HCT116 (cell line): Measurements from ENCODE around the gene SRF. TPM values are rescaled to one million over a fixed set of nuclear protein-coding genes. Genes with fewer than 3 reads are reported as not detected.

Source experiments
- ATAC-seq: fragments of 200-7000 bp; cut with Tn5 transposase; 2 replicates; pipeline ENCODE4 v1.9.1; 2020; ENCODE audit warnings: mild to moderate bottlenecking, moderate library complexity
- BruUV-seq: library from RNA; stranded (reverse); fragments of 400-500 nt; replicated peaks from 2 replicates; lab custom pipeline; 2021; lab: Mats Ljungman, UMichigan
- CTCF ChIA-PET: fragments of 300-600 bp; sonication (Branson Sonifier 250); formaldehyde crosslinking; loops from one replicate; lab custom pipeline; 2021; ENCODE audit warnings: antibody characterized with exemption; lab: Charles Lee
- POLR2A ChIA-PET: fragments of 300-600, 350-600 bp; sonication (Branson Sonifier 250); formaldehyde crosslinking; loops from one replicate; lab custom pipeline; 2021; ENCODE audit warnings: antibody characterized with exemption; lab: Charles Lee
- RAD21 ChIA-PET, 2 experiments: fragments of 300-600 bp; sonication (Branson Sonifier 250); formaldehyde crosslinking; loops; one replicate each; lab custom pipeline; 2023; ENCODE audit warnings: low total read pairs in 2 of 2; ENCODE audit not compliant: uncharacterized antibody in 2 of 2, unreplicated experiment in 2 of 2, low non-redundant PET in 1 of 2; lab: Charles Lee
- DNase-seq: peaks from one replicate; pipeline ENCODE4 v3.0.0-alpha.2; 2010; ENCODE audit warnings: low read depth, low spot score
- H2AFZ ChIP-seq: fragments of 200-600 bp; shearing (Covaris generic), sonication (generic); 2 replicates; pipeline ENCODE4 v1.6.1; 2017; ENCODE audit warnings: low read depth, mixed run types, mixed read lengths, antibody characterized with exemption, low read length; ENCODE audit not compliant: poor library complexity, severe bottlenecking
- H3K27ac ChIP-seq: 2 replicates; pipeline ENCODE4 v1.5.1; 2012; ENCODE audit warnings: low read depth, low read length
- H3K27me3 ChIP-seq: fragments of 200-600 bp; sonication (generic); 2 replicates; pipeline ENCODE4 v1.6.1; 2016; ENCODE audit warnings: mixed run types, low read length, mixed read lengths; ENCODE audit not compliant: insufficient read depth
- H3K36me3 ChIP-seq, 2 experiments: fragments of 200-500 bp in 1 of 2; fragments of 200-600 bp in 1 of 2; sonication (Bioruptor generic) in 1 of 2; sonication (generic) in 1 of 2; 2 replicates each; pipeline versions ENCODE4 v1.5.1 to v1.6.1; 2014 to 2016; ENCODE audit warnings: low read length in 2 of 2, inconsistent platforms in 1 of 2, mixed read lengths in 1 of 2, mixed run types in 1 of 2; ENCODE audit not compliant: insufficient read depth in 2 of 2, control insufficient read depth in 1 of 2
- H3K4me1 ChIP-seq, 2 experiments: fragments of 200-600 bp in 1 of 2; sonication (generic) in 1 of 2; 2 replicates each; pipeline versions ENCODE4 v1.5.1 to v1.6.1; 2012 to 2017; ENCODE audit warnings: low read length in 2 of 2, inconsistent platforms in 1 of 2, mild to moderate bottlenecking in 1 of 2, mixed read lengths in 1 of 2, mixed run types in 1 of 2, moderate library complexity in 1 of 2; ENCODE audit not compliant: insufficient read depth in 2 of 2, control insufficient read depth in 1 of 2
- H3K4me2 ChIP-seq: fragments of 200-600 bp; sonication (generic); 2 replicates; pipeline ENCODE4 v1.6.1; 2017; ENCODE audit warnings: mixed run types, low read length, mixed read lengths
- H3K4me3 ChIP-seq, 2 experiments: fragments of 200-600 bp in 1 of 2; sonication (generic) in 1 of 2; replicated peaks in 1 of 2; 2 replicates each; pipeline ENCODE4 v1.5.1; 2011 to 2016; ENCODE audit warnings: low read length in 2 of 2, control low read depth in 1 of 2, low read depth in 1 of 2, mild to moderate bottlenecking in 1 of 2, mixed read lengths in 1 of 2, mixed run types in 1 of 2
- H3K79me2 ChIP-seq: fragments of 200-600 bp; sonication (generic); 2 replicates; pipeline ENCODE4 v1.6.1; 2017; ENCODE audit warnings: mild to moderate bottlenecking, mixed run types, low read length, moderate library complexity, mixed read lengths; ENCODE audit not compliant: insufficient read depth
- H3K9ac ChIP-seq: fragments of 200-600 bp; sonication (generic); 2 replicates; pipeline ENCODE4 v1.6.1; 2016; ENCODE audit warnings: low read length, mixed read lengths
- H3K9me2 ChIP-seq: fragments of 200-600 bp; sonication (generic), shearing (Covaris generic); 2 replicates; pipeline ENCODE4 v1.6.1; 2017; ENCODE audit warnings: mixed run types, mild to moderate bottlenecking, moderate library complexity; ENCODE audit not compliant: insufficient read depth
- H3K9me3 ChIP-seq, 2 experiments: fragments of 200-500 bp in 1 of 2; fragments of 200-600 bp in 1 of 2; sonication (Bioruptor generic) in 1 of 2; sonication (generic) in 1 of 2; 2 replicates each; pipeline ENCODE4 v1.6.1; 2014 to 2017; ENCODE audit warnings: low read length in 2 of 2, mixed read lengths in 2 of 2, inconsistent platforms in 1 of 2, low read depth in 1 of 2, mild to moderate bottlenecking in 1 of 2, mixed run types in 1 of 2, moderate library complexity in 1 of 2; ENCODE audit not compliant: control insufficient read depth in 1 of 2, insufficient read depth in 1 of 2
- H4K20me1 ChIP-seq: fragments of 200-600 bp; sonication (generic), shearing (Covaris generic); 2 replicates; pipeline ENCODE4 v1.6.1; 2017; ENCODE audit warnings: mixed run types, mild to moderate bottlenecking, moderate library complexity; ENCODE audit not compliant: insufficient read depth
- CBX3 ChIP-seq: IDR thresholded peaks from 2 replicates; pipeline ENCODE4 v1.6.1; 2012; ENCODE audit warnings: low read depth
- CEBPB ChIP-seq: IDR thresholded peaks from 2 replicates; pipeline ENCODE4 v1.6.1; 2012; ENCODE audit warnings: low read depth
- ELF1 ChIP-seq: IDR thresholded peaks from 2 replicates; pipeline ENCODE4 v1.6.1; 2012; ENCODE audit warnings: low read depth, borderline replicate concordance
- EZH2 ChIP-seq: fragments of 200-600 bp; sonication (generic); IDR thresholded peaks from 2 replicates; pipeline ENCODE4 v1.6.1; 2017; ENCODE audit warnings: antibody characterized with exemption, mixed run types
- EZH2phosphoT487 ChIP-seq: fragments of 200-600 bp; IDR thresholded peaks from 2 replicates; pipeline ENCODE4 v1.6.1; 2018; ENCODE audit warnings: antibody characterized with exemption, borderline replicate concordance
- FOSL1 ChIP-seq: IDR thresholded peaks from 2 replicates; pipeline ENCODE4 v1.6.1; 2012; ENCODE audit warnings: low read depth
- POLR2A ChIP-seq: IDR thresholded peaks from 2 replicates; pipeline ENCODE4 v1.7.0; 2011; ENCODE audit warnings: borderline replicate concordance; ENCODE audit not compliant: insufficient read depth, insufficient read length; ENCODE audit errors: extremely low read depth
- POLR2AphosphoS5 ChIP-seq: IDR thresholded peaks from 2 replicates; pipeline ENCODE4 v1.6.1; 2011; ENCODE audit warnings: mild to moderate bottlenecking, low read depth, low read length, moderate library complexity
- SIN3A ChIP-seq: IDR thresholded peaks from 2 replicates; pipeline ENCODE4 v1.6.1; 2012; ENCODE audit warnings: low read depth
- TCF7L2 ChIP-seq: IDR thresholded peaks from 2 replicates; pipeline ENCODE4 v1.7.0; 2011; ENCODE audit warnings: borderline replicate concordance, inconsistent platforms; ENCODE audit not compliant: insufficient read depth, insufficient read length; ENCODE audit errors: extremely low read depth
- ZFX ChIP-seq: fragments of 450-650 bp; IDR thresholded peaks from 2 replicates; pipeline ENCODE4 v1.6.1; 2017
- ZNF274 ChIP-seq: fragments of 200-500 bp; sonication (Bioruptor generic); IDR thresholded peaks from 2 replicates; pipeline ENCODE4 v1.6.1; 2014; ENCODE audit warnings: mild to moderate bottlenecking, low read depth, low read length, inconsistent platforms
- intact Hi-C: fragments of 100-400 bp; cut with micrococcal nuclease; formaldehyde crosslinking; loops from 2 replicates; pipeline ENCODE4 v1.10.0; 2022
- total RNA-seq: library from RNA; stranded (reverse); gene quantifications from one replicate; pipeline ENCODE4 v1.2.1, GENCODE V29; 2021; ENCODE audit not compliant: unreplicated experiment
- TF ChIP-seq, protein P1 (sequence below): IDR thresholded peaks from 2 replicates; pipeline ENCODE4 v1.6.1; 2012; ENCODE audit warnings: low read depth
- TF ChIP-seq, protein P2 (sequence below): IDR thresholded peaks from 2 replicates; pipeline ENCODE4 v1.6.1; 2011; ENCODE audit warnings: mild to moderate bottlenecking, low read length, moderate library complexity; ENCODE audit not compliant: insufficient replicate concordance; ENCODE audit errors: extremely low read depth
- TF ChIP-seq, protein P3 (sequence below): IDR thresholded peaks from 2 replicates; pipeline ENCODE4 v1.6.1; 2012

Gene SRF
- total RNA-seq, 1 experiment from 2014 or later, result 28.1 TPM

DNA sequence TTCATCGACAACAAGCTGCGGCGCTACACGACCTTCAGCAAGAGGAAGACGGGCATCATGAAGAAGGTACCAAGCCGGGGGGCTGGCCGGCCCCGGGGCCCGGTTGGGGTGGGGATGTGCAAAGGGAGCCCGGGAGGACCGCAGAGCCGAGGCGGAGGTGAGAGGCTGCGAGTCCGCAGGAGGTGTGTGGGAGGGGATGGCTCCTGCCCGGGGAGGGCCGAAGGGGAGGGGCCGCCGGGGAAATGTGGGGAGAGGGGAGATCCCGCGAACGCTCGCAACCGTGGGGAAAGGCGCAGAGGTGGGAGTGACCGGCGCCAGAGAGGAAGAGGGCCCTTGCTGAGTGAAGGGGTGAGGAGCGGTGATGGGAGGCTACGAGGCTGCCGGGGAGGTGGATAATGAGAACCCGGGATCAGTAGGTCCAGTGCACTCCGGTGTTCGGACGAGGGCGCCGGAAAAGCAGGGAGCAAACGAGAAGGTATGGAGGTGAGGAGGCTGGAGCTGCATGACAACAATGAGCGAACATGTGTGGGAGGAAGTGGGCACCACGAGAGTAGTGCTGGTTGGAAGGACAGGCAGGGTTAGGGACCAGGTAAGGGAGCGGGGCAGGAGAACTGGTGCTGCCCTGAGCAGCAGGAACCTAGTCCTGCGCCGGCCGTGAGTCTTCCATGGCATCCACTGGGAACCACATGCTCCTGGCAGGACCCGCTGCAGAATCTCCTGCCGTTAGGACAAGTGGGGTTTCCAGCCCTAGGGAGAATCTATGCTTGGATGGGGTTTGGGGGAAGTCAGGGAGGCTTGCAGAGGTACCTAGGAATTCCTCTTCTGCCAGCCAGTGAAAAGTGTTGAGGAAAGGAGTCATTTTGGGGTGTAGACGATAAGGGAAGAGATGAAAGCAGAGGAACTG lies 1.3 kb downstream of the SRF start:
- DNase-seq (no peak), ATAC-seq (no peak)
- Histone ChIP-seq H3K79me2 (peaks cover 42% of the 10 kb centered on the region), H3K27ac (peak overlapping the region; percentile 87), H3K9me3 (no peaks in the 10 kb centered on the region), H3K27me3 (no peaks in the 10 kb centered on the region), H3K4me3 (peak overlapping the region; percentile 83 to 84), H3K9ac (peak overlapping the region; percentile 87), H3K4me1 (peaks cover 28 to 37% of the 10 kb centered on the region in 2 experiments), H4K20me1 (no peaks in the 10 kb centered on the region), H3K4me2 (peak overlapping the region; percentile 81), H3K9me2 (no peaks in the 10 kb centered on the region), H3K36me3 (peaks cover 15 to 22% of the 10 kb centered on the region in 2 experiments), H2AFZ (no peak overlapping the region)
- TF ChIP-seq EZH2phosphoT487 (no peak), ZNF274 (no peak), ZFX (no peak), POLR2A (no peak), SIN3A (no peak), TCF7L2 (no peak), CBX3 (no peak), CEBPB (no peak), FOSL1 (no peak), ELF1 (no peak), EZH2 (no peak), POLR2AphosphoS5 (no peak)
- TF ChIP-seq, protein P1, sequence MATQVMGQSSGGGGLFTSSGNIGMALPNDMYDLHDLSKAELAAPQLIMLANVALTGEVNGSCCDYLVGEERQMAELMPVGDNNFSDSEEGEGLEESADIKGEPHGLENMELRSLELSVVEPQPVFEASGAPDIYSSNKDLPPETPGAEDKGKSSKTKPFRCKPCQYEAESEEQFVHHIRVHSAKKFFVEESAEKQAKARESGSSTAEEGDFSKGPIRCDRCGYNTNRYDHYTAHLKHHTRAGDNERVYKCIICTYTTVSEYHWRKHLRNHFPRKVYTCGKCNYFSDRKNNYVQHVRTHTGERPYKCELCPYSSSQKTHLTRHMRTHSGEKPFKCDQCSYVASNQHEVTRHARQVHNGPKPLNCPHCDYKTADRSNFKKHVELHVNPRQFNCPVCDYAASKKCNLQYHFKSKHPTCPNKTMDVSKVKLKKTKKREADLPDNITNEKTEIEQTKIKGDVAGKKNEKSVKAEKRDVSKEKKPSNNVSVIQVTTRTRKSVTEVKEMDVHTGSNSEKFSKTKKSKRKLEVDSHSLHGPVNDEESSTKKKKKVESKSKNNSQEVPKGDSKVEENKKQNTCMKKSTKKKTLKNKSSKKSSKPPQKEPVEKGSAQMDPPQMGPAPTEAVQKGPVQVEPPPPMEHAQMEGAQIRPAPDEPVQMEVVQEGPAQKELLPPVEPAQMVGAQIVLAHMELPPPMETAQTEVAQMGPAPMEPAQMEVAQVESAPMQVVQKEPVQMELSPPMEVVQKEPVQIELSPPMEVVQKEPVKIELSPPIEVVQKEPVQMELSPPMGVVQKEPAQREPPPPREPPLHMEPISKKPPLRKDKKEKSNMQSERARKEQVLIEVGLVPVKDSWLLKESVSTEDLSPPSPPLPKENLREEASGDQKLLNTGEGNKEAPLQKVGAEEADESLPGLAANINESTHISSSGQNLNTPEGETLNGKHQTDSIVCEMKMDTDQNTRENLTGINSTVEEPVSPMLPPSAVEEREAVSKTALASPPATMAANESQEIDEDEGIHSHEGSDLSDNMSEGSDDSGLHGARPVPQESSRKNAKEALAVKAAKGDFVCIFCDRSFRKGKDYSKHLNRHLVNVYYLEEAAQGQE, result no peak
- TF ChIP-seq, protein P2, sequence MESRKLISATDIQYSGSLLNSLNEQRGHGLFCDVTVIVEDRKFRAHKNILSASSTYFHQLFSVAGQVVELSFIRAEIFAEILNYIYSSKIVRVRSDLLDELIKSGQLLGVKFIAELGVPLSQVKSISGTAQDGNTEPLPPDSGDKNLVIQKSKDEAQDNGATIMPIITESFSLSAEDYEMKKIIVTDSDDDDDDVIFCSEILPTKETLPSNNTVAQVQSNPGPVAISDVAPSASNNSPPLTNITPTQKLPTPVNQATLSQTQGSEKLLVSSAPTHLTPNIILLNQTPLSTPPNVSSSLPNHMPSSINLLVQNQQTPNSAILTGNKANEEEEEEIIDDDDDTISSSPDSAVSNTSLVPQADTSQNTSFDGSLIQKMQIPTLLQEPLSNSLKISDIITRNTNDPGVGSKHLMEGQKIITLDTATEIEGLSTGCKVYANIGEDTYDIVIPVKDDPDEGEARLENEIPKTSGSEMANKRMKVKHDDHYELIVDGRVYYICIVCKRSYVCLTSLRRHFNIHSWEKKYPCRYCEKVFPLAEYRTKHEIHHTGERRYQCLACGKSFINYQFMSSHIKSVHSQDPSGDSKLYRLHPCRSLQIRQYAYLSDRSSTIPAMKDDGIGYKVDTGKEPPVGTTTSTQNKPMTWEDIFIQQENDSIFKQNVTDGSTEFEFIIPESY, result no peak
- TF ChIP-seq, protein P3, sequence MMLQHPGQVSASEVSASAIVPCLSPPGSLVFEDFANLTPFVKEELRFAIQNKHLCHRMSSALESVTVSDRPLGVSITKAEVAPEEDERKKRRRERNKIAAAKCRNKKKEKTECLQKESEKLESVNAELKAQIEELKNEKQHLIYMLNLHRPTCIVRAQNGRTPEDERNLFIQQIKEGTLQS, result no peak
- ChIA-PET POLR2A (interaction anchor here (0.5 kb wide), 1 partner anchor 299 kb away, joined by 8 read pairs; no protein-coding TSS in a partner anchor), CTCF (interaction anchor here (0.8 kb wide), 2 partner anchors 10 to 158 kb away, joined by 3 read pairs; partner anchors contain the start of genes CUL9 and KLHDC3), RAD21 (no interaction called here)
- BruUV-seq, result no TSS peak
- intact Hi-C loops, result loop anchor here (5.0 kb wide), 2 partner anchors 115 to 345 kb away; partner anchors contain the start of genes KLC4, MRPL2, POLR1C and YIPF3
